IMR-90 (cell line): Measurements from ENCODE around the gene COG8.

Experiments used
- BHLHE40 ChIP-seq: fragments of 150-350 bp; IDR thresholded peaks from 2 replicates; pipeline ENCODE4 v1.6.1; 2016; ENCODE audit warnings: mild to moderate bottlenecking, low read depth, low read length
- CEBPB ChIP-seq: IDR thresholded peaks from 2 replicates; pipeline ENCODE4 v1.6.1; 2012; ENCODE audit warnings: low read depth, low read length, improper control_type of control experiment
- MAFK ChIP-seq: IDR thresholded peaks from 2 replicates; pipeline ENCODE4 v1.6.1; 2012; ENCODE audit warnings: low read depth, low read length, improper control_type of control experiment
- NFE2L2 ChIP-seq: fragments of 150-350 bp; IDR thresholded peaks from 2 replicates; pipeline ENCODE4 v1.6.1; 2016; ENCODE audit warnings: low read depth, mild to moderate bottlenecking, low read length
- POLR2A ChIP-seq: IDR thresholded peaks from 2 replicates; pipeline ENCODE4 v1.6.1; 2012; ENCODE audit warnings: mild to moderate bottlenecking, low read depth, low read length
- RFX5 ChIP-seq: IDR thresholded peaks from 2 replicates; pipeline ENCODE4 v1.8.0; 2012; ENCODE audit warnings: low read depth, mild to moderate bottlenecking, low read length, moderate library complexity
- TF ChIP-seq, protein P1 (sequence below): conservative IDR thresholded peaks from 2 replicates; pipeline ENCODE4 v1.5.1; 2012; ENCODE audit warnings: mild to moderate bottlenecking, low read depth, low read length, improper control_type of control experiment

DNA sequence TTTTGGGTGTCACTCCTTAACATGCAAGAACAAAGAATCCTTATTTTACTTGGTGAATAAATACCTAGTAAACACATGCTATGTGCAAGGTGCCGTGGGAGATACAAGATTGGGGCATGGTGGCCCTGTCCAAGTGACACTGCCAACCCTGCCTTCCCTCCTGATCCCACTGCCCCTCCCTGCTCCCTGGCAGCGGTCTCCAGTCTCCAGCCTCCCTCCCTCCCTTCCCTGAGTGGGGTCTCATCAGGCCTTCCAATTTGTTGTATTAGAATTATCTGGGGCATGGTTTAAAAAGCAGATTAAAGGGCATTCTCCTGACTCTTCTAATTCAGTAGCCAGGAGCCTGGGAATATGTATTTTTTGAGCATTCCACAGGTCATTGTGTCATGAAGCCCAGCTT, 24.7 kb upstream of the COG8 start:
- TF ChIP-seq BHLHE40, result no peak
- TF ChIP-seq, protein P1, sequence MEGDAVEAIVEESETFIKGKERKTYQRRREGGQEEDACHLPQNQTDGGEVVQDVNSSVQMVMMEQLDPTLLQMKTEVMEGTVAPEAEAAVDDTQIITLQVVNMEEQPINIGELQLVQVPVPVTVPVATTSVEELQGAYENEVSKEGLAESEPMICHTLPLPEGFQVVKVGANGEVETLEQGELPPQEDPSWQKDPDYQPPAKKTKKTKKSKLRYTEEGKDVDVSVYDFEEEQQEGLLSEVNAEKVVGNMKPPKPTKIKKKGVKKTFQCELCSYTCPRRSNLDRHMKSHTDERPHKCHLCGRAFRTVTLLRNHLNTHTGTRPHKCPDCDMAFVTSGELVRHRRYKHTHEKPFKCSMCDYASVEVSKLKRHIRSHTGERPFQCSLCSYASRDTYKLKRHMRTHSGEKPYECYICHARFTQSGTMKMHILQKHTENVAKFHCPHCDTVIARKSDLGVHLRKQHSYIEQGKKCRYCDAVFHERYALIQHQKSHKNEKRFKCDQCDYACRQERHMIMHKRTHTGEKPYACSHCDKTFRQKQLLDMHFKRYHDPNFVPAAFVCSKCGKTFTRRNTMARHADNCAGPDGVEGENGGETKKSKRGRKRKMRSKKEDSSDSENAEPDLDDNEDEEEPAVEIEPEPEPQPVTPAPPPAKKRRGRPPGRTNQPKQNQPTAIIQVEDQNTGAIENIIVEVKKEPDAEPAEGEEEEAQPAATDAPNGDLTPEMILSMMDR, result no peak
- TF ChIP-seq POLR2A, result no peak
- no peak for TF ChIP-seq CEBPB
- no peak for TF ChIP-seq NFE2L2
- no peak for TF ChIP-seq MAFK
- no peak for TF ChIP-seq RFX5
